HG03064 (cell line): ENCODE measurements around the gene ENTREP1.

Source experiments
- ATAC-seq: cut with Tn5 transposase; IDR thresholded peaks from one replicate; pipeline ENCODE4 v1.9.1; 2021; ENCODE audit warnings: low read depth; ENCODE audit not compliant: unreplicated experiment

The ENTREP1 gene

GRCh38 chr9:69363191-69363590 is 38.2 kb downstream of the ENTREP1 start:
- no peak for ATAC-seq

GRCh38 chr9:69364510-69365150 is 39.6 kb downstream of the ENTREP1 start:
- ATAC-seq, result no peak

- ATAC-seq, result no peak
These were observed 45.4 kb downstream of the ENTREP1 start for GRCh38 chr9:69370430-69370829.

GRCh38 chr9:69371001-69371400 is 46.0 kb downstream of the ENTREP1 start:
- ATAC-seq, result no peak

- no peak for ATAC-seq
These were observed 51.6 kb downstream of the ENTREP1 start for GRCh38 chr9:69376651-69377050.

- ATAC-seq, result no peak
These were observed 52.3 kb downstream of the ENTREP1 start for GRCh38 chr9:69377291-69377690.

- ATAC-seq, result no peak
These were observed 53.0 kb downstream of the ENTREP1 start for GRCh38 chr9:69377981-69378380.

- no peak for ATAC-seq
These were observed 54.4 kb downstream of the ENTREP1 start for GRCh38 chr9:69379270-69379982.

GRCh38 chr9:69380301-69380700 is 55.3 kb downstream of the ENTREP1 start:
- no peak for ATAC-seq

GRCh38 chr9:69380811-69381210 is 55.8 kb downstream of the ENTREP1 start:
- ATAC-seq, result no peak

GRCh38 chr9:69382135-69382534 is 57.1 kb downstream of the ENTREP1 start:
- no peak for ATAC-seq

GRCh38 chr9:69385581-69386033 is 60.6 kb downstream of the ENTREP1 start:
- ATAC-seq, result no peak

- ATAC-seq, result no peak
These were observed 61.6 kb downstream of the ENTREP1 start for GRCh38 chr9:69386651-69387050.

- no peak for ATAC-seq
These were observed 63.6 kb downstream of the ENTREP1 start for GRCh38 chr9:69388596-69388995.

- no peak for ATAC-seq
These were observed 64.5 kb downstream of the ENTREP1 start for GRCh38 chr9:69389437-69389995.

GRCh38 chr9:69391487-69391886 is 66.5 kb downstream of the ENTREP1 start:
- no peak for ATAC-seq

GRCh38 chr9:69391946-69392345 is 66.9 kb downstream of the ENTREP1 start:
- ATAC-seq, result no peak

GRCh38 chr9:69392826-69393225 is 67.8 kb downstream of the ENTREP1 start:
- ATAC-seq, result no peak

GRCh38 chr9:69393425-69393824 is 68.4 kb downstream of the ENTREP1 start:
- no peak for ATAC-seq

- ATAC-seq, result no peak
These were observed 70.7 kb downstream of the ENTREP1 start for GRCh38 chr9:69395718-69396117.

- no peak for ATAC-seq
These were observed 71.7 kb downstream of the ENTREP1 start for GRCh38 chr9:69396759-69397158.
